ENCODE results near the gene PRKAG1.
A peak's percentile ranks its signal among the peaks of the same experiment; 100 is the strongest.

PRKAG1 gene

DNA sequence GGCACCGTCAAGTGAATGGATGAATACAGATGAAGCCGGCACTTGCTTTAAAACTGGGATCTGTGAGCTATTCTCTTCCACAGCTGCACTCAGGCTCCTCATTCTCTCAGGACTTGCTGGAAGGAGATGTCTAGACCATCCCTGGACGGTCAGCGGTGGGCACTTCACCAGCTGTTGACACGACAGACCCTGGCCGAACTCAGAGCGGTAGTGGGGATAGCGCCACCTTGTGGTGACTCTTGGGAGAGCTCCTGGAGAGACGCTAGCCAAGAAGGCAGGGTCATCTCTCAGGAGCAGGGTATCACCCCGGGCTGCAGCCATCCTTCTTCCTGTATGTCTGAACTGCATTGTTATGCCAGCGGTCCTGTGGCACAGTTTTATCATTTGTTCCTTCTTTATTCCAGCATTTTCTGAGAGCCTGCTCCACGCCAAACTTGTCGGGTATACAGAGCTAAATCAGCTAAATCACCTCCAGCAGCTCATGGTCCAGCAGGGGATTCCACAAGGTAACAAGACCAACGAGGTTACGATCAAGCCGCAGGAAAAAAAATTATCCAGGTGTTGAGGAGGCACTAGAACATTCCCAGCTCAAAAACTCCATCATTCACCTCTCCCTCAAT lies 30.4 kb downstream of the PRKAG1 start:
- H3K27ac ChIP-seq: no peak overlapping the region
- TF ChIP-seq, protein P1, sequence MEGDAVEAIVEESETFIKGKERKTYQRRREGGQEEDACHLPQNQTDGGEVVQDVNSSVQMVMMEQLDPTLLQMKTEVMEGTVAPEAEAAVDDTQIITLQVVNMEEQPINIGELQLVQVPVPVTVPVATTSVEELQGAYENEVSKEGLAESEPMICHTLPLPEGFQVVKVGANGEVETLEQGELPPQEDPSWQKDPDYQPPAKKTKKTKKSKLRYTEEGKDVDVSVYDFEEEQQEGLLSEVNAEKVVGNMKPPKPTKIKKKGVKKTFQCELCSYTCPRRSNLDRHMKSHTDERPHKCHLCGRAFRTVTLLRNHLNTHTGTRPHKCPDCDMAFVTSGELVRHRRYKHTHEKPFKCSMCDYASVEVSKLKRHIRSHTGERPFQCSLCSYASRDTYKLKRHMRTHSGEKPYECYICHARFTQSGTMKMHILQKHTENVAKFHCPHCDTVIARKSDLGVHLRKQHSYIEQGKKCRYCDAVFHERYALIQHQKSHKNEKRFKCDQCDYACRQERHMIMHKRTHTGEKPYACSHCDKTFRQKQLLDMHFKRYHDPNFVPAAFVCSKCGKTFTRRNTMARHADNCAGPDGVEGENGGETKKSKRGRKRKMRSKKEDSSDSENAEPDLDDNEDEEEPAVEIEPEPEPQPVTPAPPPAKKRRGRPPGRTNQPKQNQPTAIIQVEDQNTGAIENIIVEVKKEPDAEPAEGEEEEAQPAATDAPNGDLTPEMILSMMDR (IDR thresholded peaks at IDR 0.05): peak; percentile 99
- TF ChIP-seq ZFX (IDR thresholded peaks at IDR 0.05; ENCODE audit: borderline replicate concordance): no peak

DNA sequence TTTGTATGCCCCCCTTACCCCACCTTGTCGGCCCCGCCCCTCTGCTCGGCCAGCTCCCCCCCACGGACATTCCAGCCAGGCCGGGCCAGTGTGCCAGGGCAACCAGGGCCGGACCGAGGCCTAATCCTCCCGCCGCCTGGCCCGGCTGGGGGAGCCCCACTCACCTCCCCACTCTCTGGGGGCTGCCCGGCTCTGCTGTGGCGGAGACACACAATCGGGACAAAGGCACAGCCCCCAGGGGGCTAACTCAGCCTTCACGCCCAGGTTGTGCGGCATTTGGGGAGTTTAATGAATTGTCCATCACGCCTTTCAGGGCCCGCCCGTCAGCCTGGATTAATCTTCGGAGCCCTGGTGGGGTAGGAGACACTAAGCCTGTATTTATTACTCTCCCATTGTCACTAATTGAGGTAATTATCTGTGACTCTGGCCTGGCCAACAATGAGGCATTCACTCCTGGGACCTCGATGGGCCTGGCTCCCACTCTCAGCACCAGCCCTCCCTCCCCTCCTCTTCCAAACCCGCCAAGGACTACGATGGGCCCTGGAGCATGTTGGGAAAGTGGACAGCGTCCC lies 31.8 kb downstream of the PRKAG1 start:
- no peak overlapping the region for H3K27ac ChIP-seq
- TF ChIP-seq, protein P1 (IDR thresholded peaks at IDR 0.05): no peak
- TF ChIP-seq ZFX (IDR thresholded peaks at IDR 0.05; ENCODE audit: borderline replicate concordance): no peak

DNA sequence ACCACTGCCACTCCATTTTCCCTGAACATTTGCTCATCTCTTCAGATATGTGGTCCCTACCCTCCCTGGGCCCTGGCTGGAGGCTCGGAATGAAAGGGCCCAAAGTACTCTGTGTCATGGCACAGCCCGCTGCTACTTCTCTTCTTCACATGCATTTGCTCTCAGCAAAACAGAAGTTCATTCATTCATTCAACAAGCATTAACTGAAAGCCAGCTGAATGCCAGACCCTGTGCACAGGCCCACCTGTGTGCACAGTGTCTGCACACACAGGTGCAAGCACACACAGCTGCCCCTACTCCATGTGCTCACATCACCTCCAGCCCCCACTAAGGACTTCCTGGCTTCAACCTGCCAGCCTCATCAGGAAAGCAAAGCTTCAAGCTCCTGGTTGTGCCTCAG lies 32.7 kb downstream of the PRKAG1 start:
- no peak for TF ChIP-seq ZFX (IDR thresholded peaks at IDR 0.05; ENCODE audit: borderline replicate concordance)
- TF ChIP-seq, protein P1 (IDR thresholded peaks at IDR 0.05): no peak
- H3K27ac ChIP-seq: no peak overlapping the region

DNA sequence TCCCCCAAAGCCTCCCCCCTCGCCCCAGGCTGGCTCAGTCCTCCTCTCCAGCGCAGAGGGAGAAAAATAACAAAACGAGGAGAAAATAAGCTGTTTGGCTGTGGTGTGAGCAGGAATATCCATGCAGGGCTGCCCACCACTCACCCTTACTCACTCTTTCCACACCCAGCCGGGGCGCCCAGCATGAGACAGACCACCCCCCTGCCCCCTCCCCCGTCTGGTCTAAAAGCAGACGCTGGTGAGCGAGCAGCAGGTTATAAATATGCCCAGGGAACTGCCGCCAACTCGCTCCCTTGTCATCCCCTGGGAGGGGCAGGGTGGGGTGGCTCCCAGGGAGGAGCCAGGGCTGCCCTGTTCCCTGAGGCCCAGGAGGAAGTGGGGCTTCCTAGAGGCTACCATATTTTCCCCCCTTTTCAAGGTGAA lies 33.1 kb downstream of the PRKAG1 start:
- TF ChIP-seq ZFX (IDR thresholded peaks at IDR 0.05; ENCODE audit: borderline replicate concordance): no peak
- H3K27ac ChIP-seq: no peak overlapping the region

DNA sequence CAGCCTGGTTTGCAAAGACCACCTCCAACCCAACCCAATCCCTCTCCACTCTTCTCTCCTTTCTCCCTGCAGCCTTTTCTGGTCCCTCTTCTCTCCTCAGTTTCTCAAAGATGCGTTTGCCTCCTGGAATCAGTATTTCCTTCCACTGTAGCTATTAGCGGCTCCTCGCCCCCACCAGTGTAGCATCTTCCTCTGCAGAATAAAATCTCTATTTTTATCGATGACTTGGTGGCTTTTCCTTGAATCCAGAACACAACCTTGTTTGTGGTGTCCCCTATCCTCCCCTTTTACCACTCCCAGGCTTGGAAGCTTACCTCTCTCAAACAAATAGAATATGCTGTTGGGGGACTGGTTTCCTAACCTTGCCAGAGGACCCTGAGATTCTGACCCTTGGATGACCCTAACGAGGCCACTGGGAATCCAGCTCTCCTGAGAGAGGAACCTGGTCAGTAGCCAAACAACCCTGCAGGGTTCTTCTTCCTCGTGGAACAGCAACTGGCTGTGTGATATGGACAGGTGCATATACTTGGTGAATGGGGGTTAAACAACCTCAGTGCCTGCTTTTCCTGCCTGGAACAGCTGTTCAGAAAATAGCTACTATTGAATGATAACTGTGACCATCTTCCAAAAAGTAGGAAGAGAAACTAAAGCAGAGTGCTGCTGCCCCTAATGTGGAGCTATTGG lies 36.0 kb downstream of the PRKAG1 start:
- no peak overlapping the region for H3K27ac ChIP-seq
- no peak for TF ChIP-seq ZFX (IDR thresholded peaks at IDR 0.05; ENCODE audit: borderline replicate concordance)
- TF ChIP-seq, protein P1 (IDR thresholded peaks at IDR 0.05): no peak

DNA sequence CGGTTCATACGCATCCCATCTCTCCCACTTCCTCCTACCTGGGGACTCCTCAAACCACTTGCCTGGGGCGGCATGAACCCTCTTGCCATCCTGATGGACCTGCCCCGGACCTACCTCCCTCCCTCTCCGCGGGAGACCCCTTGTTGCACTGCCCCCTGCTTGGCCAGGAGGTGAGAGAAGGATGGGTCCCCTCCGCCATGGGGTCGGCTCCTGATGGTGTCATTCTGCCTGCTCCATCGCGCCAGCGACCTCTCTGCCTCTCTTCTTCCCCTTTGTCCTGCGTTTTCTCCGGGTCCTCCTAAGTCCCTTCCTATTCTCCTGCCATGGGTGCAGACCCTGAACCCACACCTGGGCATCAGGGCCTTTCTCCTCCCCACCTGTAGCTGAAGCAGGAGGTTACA lies 36.8 kb downstream of the PRKAG1 start:
- H3K27ac ChIP-seq: no peak overlapping the region
- TF ChIP-seq, protein P1 (IDR thresholded peaks at IDR 0.05): no peak
- no peak for TF ChIP-seq ZFX (IDR thresholded peaks at IDR 0.05; ENCODE audit: borderline replicate concordance)

DNA sequence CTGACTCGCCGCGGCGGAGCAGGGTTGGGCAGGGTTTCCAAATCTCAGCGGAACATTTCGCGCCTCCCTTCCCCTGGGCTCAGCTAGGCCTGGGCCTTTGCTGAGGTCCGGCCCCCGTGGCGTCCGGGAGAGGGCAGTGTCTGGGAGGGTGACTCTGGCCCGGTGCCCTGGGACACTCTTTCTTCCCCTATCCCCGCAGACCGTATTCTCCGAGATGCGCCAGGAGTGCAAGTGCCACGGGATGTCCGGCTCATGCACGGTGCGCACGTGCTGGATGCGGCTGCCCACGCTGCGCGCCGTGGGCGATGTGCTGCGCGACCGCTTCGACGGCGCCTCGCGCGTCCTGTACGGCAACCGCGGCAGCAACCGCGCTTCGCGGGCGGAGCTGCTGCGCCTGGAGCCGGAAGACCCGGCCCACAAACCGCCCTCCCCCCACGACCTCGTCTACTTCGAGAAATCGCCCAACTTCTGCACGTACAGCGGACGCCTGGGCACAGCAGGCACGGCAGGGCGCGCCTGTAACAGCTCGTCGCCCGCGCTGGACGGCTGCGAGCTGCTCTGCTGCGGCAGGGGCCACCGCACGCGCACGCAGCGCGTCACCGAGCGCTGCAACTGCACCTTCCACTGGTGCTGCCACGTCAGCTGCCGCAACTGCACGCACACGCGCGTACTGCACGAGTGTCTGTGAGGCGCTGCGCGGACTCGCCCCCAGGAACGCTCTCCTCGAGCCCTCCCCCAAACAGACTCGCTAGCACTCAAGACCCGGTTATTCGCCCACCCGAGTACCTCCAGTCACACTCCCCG lies 37.4 kb downstream of the PRKAG1 start:
- no peak for TF ChIP-seq ZFX (IDR thresholded peaks at IDR 0.05; ENCODE audit: borderline replicate concordance)
- TF ChIP-seq, protein P1 (IDR thresholded peaks at IDR 0.05): peak; percentile 52

More for the DNA sequence above, 37.4 kb downstream of the PRKAG1 start:
- H3K27ac ChIP-seq: no peak overlapping the region
